Measurements from ENCODE around the gene FAM169A.
"Not testable (repeated sequence)": the region's sequence is repeated elsewhere in the genome, so short reads cannot be mapped to it uniquely, and the experiment has no call there.

DNA sequence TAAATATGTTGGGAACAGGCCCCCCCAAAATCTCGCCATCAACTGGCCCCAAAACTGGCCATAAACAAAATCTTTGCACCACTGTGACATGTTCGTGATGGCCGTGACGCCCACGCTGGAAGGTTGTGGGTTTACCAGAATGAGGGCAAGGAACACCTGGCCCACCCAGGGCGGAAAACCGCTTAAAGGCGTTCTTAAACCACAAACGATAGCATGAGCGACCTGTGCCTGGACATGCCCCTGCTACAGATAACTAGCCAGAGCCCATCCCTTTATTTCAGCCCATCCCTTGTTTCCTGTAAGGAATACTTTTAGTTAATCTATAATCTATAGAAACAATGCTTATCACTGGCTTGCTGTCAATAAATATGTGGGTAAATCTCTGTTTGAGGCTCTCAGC lies 3.2 kb upstream of the FAM169A start:
- not testable (repeated sequence) for TF ChIP-seq POLR2A (IDR thresholded peaks at IDR 0.05; ENCODE audit: low read length); GATA1 (IDR thresholded peaks at IDR 0.05; ENCODE audit: low read depth, low read length)
